Amniotic epithelial cell (primary cell): ENCODE data around the gene DLX1.

Experiments used
- DNase-seq: peaks from one replicate; pipeline ENCODE4 v3.0.0-alpha.2; 2010; ENCODE audit warnings: low read depth

Gene DLX1

GRCh38 chr2:172087207-172087779 lies 2.0 kb downstream of the DLX1 start:
- DNase-seq: no peak

GRCh38 chr2:172087780-172088244 lies 2.5 kb downstream of the DLX1 start:
- no peak for DNase-seq

- no peak for DNase-seq
Measured at GRCh38 chr2:172088245-172089004, 3.1 kb downstream of the DLX1 start.

- no peak for DNase-seq
Measured at GRCh38 chr2:172089005-172089504, 3.7 kb downstream of the DLX1 start.

DNA sequence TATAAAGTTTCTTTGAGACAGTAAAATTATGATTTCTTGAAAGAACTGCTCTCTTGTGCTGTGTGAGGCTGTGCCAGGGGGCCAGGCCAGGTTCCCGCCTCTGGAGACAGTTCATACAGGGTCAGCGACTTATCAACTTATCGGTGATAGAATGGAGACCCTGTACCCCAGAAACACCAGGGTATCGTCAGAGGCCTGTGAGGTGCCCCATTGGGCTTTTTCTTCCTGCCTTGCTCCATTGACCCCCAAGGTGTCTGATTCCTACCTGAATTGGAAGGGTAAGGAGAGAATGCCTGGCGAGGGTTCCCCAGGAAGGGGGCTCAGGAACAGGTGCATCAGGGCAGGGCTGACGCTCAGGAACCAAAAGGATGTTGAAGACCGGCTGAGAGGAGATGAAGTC lies 4.3 kb downstream of the DLX1 start:
- DNase-seq: no peak

GRCh38 chr2:172090044-172090961 lies 5.0 kb downstream of the DLX1 start:
- no peak for DNase-seq

DNA sequence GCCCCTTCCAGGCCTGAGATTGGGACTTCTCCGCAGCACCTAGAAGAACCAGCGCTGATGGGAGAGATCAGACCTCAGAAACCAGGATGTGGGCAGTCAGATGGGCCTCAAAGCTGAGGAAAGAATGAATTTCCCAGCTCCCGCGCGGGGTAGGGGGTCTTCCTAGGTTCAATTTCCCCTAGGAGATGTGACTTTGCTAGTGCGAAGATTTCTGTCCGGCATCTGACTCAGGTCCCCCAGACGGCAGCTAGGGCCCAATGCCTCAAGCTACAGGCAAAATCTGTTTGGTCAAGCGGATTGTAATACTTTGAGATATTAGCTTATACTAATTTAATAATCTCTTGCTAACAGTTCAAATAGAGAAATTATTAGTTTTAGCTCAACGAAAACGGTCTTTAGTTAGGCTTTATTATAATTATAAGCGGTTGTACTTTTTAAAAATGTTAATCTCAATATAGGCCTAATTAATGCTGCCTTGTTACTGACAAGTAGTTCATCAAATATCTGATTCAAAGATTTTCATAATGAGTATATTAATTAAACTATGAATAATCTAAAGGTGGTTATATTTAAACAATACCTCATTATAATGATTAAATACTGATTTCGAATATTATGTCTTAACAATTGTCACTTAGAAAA lies 5.8 kb downstream of the DLX1 start:
- DNase-seq: no peak

GRCh38 chr2:172091761-172092566 lies 6.7 kb downstream of the DLX1 start:
- no peak for DNase-seq

- DNase-seq: no peak
Measured at GRCh38 chr2:172092716-172093415, 7.6 kb downstream of the DLX1 start.

DNA sequence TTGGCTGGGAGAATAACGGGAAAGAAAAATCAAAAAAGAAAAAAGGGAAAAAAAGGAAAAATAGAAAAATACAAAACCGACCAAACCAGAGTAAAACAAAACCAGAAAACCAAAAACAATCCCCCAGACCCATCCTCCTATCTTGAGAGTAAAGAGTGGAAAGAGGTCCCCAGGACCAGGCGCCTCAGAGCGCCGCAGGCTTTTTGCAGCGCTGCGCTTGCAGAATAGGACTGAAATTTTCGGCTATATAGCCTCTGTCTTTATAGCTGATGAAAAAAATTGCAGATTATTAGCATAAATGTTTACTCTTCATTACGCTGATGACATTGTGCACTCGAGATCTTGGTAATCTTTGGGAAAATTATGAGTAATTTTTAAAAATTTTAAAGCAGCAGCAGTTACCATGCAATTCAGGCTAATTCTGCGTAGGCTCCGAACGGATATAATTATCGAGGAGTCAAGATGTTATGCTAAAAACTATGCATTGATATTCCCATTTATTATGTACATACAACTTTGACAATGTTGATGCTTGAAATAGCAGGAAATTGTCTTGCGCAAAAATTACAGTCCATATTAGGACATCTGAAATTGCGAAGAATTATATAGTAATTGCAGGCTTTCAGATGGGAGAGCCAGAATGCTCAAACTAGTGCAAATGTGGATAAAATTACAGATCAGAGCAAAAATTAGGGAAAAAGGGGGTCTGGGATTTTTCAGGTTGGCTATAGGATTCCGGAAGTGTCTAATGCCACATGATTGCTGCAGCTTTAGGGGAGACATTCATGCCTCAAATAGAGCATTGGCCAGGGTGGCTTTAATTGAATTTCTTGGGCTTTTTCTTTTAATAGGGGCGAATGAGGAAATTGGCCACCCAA lies 8.3 kb downstream of the DLX1 start:
- no peak for DNase-seq

- no peak for DNase-seq
Measured at GRCh38 chr2:172094294-172095145, 9.2 kb downstream of the DLX1 start.

GRCh38 chr2:172095146-172095904 lies 10.0 kb downstream of the DLX1 start:
- DNase-seq: peak; percentile 52

DNA sequence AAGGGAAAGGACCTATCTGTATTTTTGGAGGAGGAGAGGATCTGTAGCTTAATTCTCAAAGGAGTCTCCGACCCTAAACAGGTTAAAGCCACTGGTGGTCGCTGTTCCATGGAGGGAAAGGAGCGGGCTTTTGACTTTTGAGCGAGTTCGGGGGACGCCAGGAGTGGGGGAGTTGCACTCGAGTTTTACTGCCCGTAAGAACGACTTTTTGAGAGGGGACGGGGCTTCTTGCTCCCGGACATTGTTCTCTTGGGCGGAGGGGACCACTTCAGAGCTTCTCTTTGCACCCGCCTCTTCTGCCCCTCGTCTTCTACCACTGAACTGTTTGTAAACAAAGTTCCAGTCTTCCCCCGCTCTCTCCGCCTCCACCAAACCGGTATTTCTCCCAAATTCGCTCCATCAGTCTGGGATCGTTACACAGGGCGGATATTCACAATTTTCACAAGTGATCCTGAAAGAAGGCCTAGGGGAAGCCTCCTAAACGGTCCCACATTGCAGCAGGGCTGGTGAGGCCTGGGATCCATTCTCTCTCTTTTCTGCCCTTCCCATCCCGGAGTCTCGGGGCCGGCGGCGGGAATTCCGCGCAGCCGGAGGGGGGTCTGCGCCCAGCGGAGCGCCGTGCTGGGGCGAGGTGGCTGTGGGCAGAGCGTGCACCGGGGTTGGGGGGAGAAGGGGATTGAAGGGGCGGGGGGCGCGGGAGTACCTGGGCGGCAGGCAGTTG lies 10.8 kb downstream of the DLX1 start:
- DNase-seq: no peak

- peak; percentile 44 for DNase-seq
Measured at GRCh38 chr2:172096626-172097547, 11.6 kb downstream of the DLX1 start.

GRCh38 chr2:172097557-172098131 lies 12.3 kb downstream of the DLX1 start:
- DNase-seq: no peak

DNA sequence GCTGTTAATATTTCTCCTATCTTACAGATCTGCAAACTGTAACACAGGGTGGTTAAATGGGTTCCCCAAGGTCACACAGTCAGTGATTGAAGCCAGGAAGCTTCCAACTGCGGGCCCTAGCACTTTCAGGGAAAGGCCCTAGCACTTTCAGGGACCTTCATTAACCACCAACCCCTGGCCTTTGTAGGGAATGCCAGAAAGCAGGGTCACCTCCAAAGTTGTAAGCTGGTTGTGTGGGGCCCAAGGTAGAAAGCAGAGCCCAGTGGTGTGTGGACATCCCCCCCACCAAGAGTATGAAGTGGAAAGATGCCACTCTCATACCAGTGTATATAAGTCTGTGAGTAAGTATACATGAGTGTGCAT lies 13.0 kb downstream of the DLX1 start:
- no peak for DNase-seq
